Erythroblast (primary cell): ENCODE data around the gene PDE3A.

Experiments used
- GATA1 ChIP-seq: IDR thresholded peaks from 2 replicates; pipeline ENCODE4 v1.6.1; 2011; ENCODE audit warnings: low read depth, mild to moderate bottlenecking, control low read depth, low read length, moderate library complexity
- POLR2A ChIP-seq: IDR thresholded peaks from 2 replicates; pipeline ENCODE4 v1.6.1; 2011; ENCODE audit warnings: mild to moderate bottlenecking, low read length

DNA sequence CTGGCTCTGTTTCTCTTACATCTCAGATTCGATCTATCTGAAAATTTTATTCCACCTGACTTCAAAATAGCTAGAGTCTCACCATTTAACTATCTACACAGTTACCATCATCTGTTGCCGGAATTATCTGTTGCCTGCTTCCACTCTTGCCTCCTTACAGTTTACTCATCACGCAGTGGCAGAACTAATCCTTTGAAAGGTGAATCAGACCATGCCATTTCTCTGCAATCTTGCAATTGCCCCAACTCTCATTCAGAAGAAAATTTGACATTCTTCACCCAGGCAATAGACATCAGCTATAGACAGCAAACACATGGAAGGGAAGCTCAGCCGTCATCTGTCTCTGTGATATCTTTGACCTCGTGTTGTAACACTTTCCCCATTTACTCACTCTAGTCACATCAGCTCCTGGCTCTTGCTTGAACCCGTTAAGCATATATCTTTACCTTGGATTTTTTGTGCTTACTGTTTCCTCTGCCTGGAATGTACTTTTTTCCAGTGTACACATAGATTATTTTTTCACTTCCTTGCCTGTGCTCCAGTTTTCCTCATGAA, 85.5 kb downstream of the PDE3A start:
- TF ChIP-seq POLR2A, result no peak
- no peak for TF ChIP-seq GATA1
